Gastroesophageal sphincter (tissue), 3 donors: ENCODE results near the gene UTY.

Source experiments
- POLR2A ChIP-seq, 2 donors: fragments of 450-650 bp; IDR thresholded peaks; one replicate each; pipeline ENCODE4 v1.6.1; 2017; ENCODE audit warnings: antibody characterized with exemption in 2 of 2, mild to moderate bottlenecking in 2 of 2, moderate library complexity in 1 of 2
- TF ChIP-seq, protein P1 (sequence below), 4 experiments: fragments of 200-600 bp in 2 of 4; fragments of 450-650 bp in 2 of 4; sonication (generic) in 1 of 4; IDR thresholded peaks; one replicate each; pipeline ENCODE4 v1.5.1; 2017 to 2019; ENCODE audit warnings: antibody characterized with exemption in 4 of 4, mild to moderate bottlenecking in 2 of 4, moderate library complexity in 2 of 4

- no peak for TF ChIP-seq POLR2A (IDR thresholded peaks at IDR 0.05)
- TF ChIP-seq, protein P1, sequence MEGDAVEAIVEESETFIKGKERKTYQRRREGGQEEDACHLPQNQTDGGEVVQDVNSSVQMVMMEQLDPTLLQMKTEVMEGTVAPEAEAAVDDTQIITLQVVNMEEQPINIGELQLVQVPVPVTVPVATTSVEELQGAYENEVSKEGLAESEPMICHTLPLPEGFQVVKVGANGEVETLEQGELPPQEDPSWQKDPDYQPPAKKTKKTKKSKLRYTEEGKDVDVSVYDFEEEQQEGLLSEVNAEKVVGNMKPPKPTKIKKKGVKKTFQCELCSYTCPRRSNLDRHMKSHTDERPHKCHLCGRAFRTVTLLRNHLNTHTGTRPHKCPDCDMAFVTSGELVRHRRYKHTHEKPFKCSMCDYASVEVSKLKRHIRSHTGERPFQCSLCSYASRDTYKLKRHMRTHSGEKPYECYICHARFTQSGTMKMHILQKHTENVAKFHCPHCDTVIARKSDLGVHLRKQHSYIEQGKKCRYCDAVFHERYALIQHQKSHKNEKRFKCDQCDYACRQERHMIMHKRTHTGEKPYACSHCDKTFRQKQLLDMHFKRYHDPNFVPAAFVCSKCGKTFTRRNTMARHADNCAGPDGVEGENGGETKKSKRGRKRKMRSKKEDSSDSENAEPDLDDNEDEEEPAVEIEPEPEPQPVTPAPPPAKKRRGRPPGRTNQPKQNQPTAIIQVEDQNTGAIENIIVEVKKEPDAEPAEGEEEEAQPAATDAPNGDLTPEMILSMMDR (IDR thresholded peaks at IDR 0.05): no peak
Measured at GRCh38 chrY:13479121-13479711, 617 bp downstream of the UTY start.
